Muscle layer of duodenum (tissue), 2 donors: ENCODE data around the gene LRRC3C.

Experiments
- H3K27ac ChIP-seq: one replicate; pipeline ENCODE4 v1.7.0; 2013; ENCODE audit warnings: mild to moderate bottlenecking, low read length
- H3K27me3 ChIP-seq: one replicate; pipeline ENCODE4 v1.7.0; 2013; ENCODE audit warnings: low read depth, mild to moderate bottlenecking, control low read depth, low read length
- H3K36me3 ChIP-seq, 2 donors: one replicate each; pipeline ENCODE4 v1.7.0; 2013; ENCODE audit warnings: low read length in 2 of 2, control low read depth in 1 of 2, mild to moderate bottlenecking in 1 of 2; ENCODE audit not compliant: insufficient read depth in 2 of 2, control insufficient read depth in 1 of 2
- H3K4me1 ChIP-seq, 2 donors: one replicate each; pipeline ENCODE4 v1.7.0; 2013; ENCODE audit warnings: low read length in 2 of 2, mild to moderate bottlenecking in 2 of 2, control low read depth in 1 of 2, moderate library complexity in 1 of 2; ENCODE audit not compliant: insufficient read depth in 2 of 2, control insufficient read depth in 1 of 2
- H3K4me3 ChIP-seq, 2 donors: one replicate each; pipeline ENCODE4 v1.7.0; 2013; ENCODE audit warnings: low read length in 2 of 2, low read depth in 1 of 2, mild to moderate bottlenecking in 1 of 2
- H3K9me3 ChIP-seq, 2 donors: one replicate each; pipeline ENCODE4 v1.7.0; 2013; ENCODE audit warnings: low read length in 2 of 2, control low read depth in 1 of 2, mild to moderate bottlenecking in 1 of 2; ENCODE audit not compliant: control insufficient read depth in 1 of 2
- donor health status: healthy.

Gene LRRC3C

GRCh38 chr17:39913989-39914388 is 13.5 kb upstream of the LRRC3C start:
- Histone ChIP-seq H3K9me3 (no peaks in the 10 kb centered on the region), H3K27me3 (no peaks in the 10 kb centered on the region), H3K27ac (no peak overlapping the region), H3K4me3 (no peak overlapping the region), H3K36me3 (peaks cover 5 to 18% of the 10 kb centered on the region in 2 donors), H3K4me1 (no peaks in the 10 kb centered on the region)

- Histone ChIP-seq H3K36me3 (peaks cover 9 to 14% of the 10 kb centered on the region in 2 donors), H3K4me1 (no peaks in the 10 kb centered on the region), H3K4me3 (no peak overlapping the region), H3K27me3 (no peaks in the 10 kb centered on the region), H3K27ac (no peak overlapping the region), H3K9me3 (no peaks in the 10 kb centered on the region)
Measured at GRCh38 chr17:39915559-39915958, 12.0 kb upstream of the LRRC3C start.

- H3K4me1 ChIP-seq: no peaks in the 10 kb centered on the region
- H3K36me3 ChIP-seq: peaks cover 15 to 27% of the 10 kb centered on the region in 2 donors
- no peaks in the 10 kb centered on the region for H3K27me3 ChIP-seq
- H3K27ac ChIP-seq: no peak overlapping the region
- no peak overlapping the region for H3K4me3 ChIP-seq
- no peaks in the 10 kb centered on the region for H3K9me3 ChIP-seq
Measured at GRCh38 chr17:39916918-39917317, 10.6 kb upstream of the LRRC3C start.

- H3K9me3 ChIP-seq: no peaks in the 10 kb centered on the region
- H3K36me3 ChIP-seq: peaks cover 32 to 45% of the 10 kb centered on the region in 2 donors
- H3K4me3 ChIP-seq: no peak overlapping the region
- H3K27ac ChIP-seq: no peak overlapping the region
- H3K27me3 ChIP-seq: no peaks in the 10 kb centered on the region
- peaks cover 0 to 2% of the 10 kb centered on the region in 2 donors for H3K4me1 ChIP-seq
Measured at GRCh38 chr17:39919087-39919683, 8.3 kb upstream of the LRRC3C start.

GRCh38 chr17:39920218-39921210 is 7.0 kb upstream of the LRRC3C start:
- Histone ChIP-seq H3K4me1 (peaks cover 0 to 15% of the 10 kb centered on the region in 2 donors), H3K4me3 (no peak overlapping the region)

GRCh38 chr17:39921323-39921722 is 6.2 kb upstream of the LRRC3C start:
- Histone ChIP-seq H3K4me1 (peaks cover 5 to 23% of the 10 kb centered on the region in 2 donors), H3K27ac (no peak overlapping the region), H3K9me3 (no peaks in the 10 kb centered on the region), H3K36me3 (peaks cover 32 to 44% of the 10 kb centered on the region in 2 donors), H3K27me3 (no peaks in the 10 kb centered on the region), H3K4me3 (no peak overlapping the region)

More at GRCh38 chr17:39920218-39921210, 7.0 kb upstream of the LRRC3C start:
- Histone ChIP-seq H3K36me3 (peaks cover 32 to 44% of the 10 kb centered on the region in 2 donors), H3K27me3 (no peaks in the 10 kb centered on the region), H3K9me3 (no peaks in the 10 kb centered on the region), H3K27ac (no peak overlapping the region)

- peaks cover 32 to 44% of the 10 kb centered on the region in 2 donors for H3K36me3 ChIP-seq
- H3K4me1 ChIP-seq: peaks cover 5 to 29% of the 10 kb centered on the region in 2 donors
- H3K9me3 ChIP-seq: no peaks in the 10 kb centered on the region
- H3K27me3 ChIP-seq: no peaks in the 10 kb centered on the region
- H3K4me3 ChIP-seq: no peak overlapping the region
- H3K27ac ChIP-seq: no peak overlapping the region
Measured at GRCh38 chr17:39922006-39922405, 5.5 kb upstream of the LRRC3C start.

- H3K36me3 ChIP-seq: peaks cover 32 to 44% of the 10 kb centered on the region in 2 donors
- no peak overlapping the region for H3K27ac ChIP-seq
- H3K4me1 ChIP-seq: peaks cover 7 to 29% of the 10 kb centered on the region in 2 donors
- no peaks in the 10 kb centered on the region for H3K27me3 ChIP-seq
- H3K9me3 ChIP-seq: no peaks in the 10 kb centered on the region
- H3K4me3 ChIP-seq: no peak overlapping the region
Measured at GRCh38 chr17:39923230-39923629, 4.3 kb upstream of the LRRC3C start.

- Histone ChIP-seq H3K36me3 (peaks cover 31 to 41% of the 10 kb centered on the region in 2 donors), H3K4me1 (peaks cover 16 to 36% of the 10 kb centered on the region in 2 donors), H3K27ac (no peak overlapping the region), H3K27me3 (no peaks in the 10 kb centered on the region), H3K4me3 (no peak overlapping the region), H3K9me3 (no peaks in the 10 kb centered on the region)
Measured at GRCh38 chr17:39923836-39924690, 3.5 kb upstream of the LRRC3C start.

- peaks cover 17 to 36% of the 10 kb centered on the region in 2 donors for H3K4me1 ChIP-seq
- peaks cover 28 to 42% of the 10 kb centered on the region in 2 donors for H3K36me3 ChIP-seq
Measured at GRCh38 chr17:39924691-39925055, 2.9 kb upstream of the LRRC3C start.

More at GRCh38 chr17:39924691-39925055, 2.9 kb upstream of the LRRC3C start:
- no peaks in the 10 kb centered on the region for H3K9me3 ChIP-seq
- H3K27ac ChIP-seq: no peak overlapping the region
- no peaks in the 10 kb centered on the region for H3K27me3 ChIP-seq
- no peak overlapping the region for H3K4me3 ChIP-seq
